A549 (cell line): ENCODE data around the gene RAPGEF3.

Source experiments
- BHLHE40 ChIP-seq: IDR thresholded peaks from 2 replicates; pipeline ENCODE4 v1.6.1; 2012; ENCODE audit warnings: low read depth, low read length, inconsistent platforms
- CTCF ChIP-seq: fragments of >200 bp; sonication (Bioruptor Twin); formaldehyde crosslinking; IDR thresholded peaks from 3 replicates; pipeline ENCODE4 v1.5.1; 2016
- ELK1 ChIP-seq: fragments of 150-350 bp; IDR thresholded peaks from 2 replicates; pipeline ENCODE4 v1.6.1; 2014; ENCODE audit warnings: low read depth, mild to moderate bottlenecking, low read length
- JUN ChIP-seq, 2 experiments: fragments of >200 bp; sonication (Bioruptor Twin); formaldehyde crosslinking; IDR thresholded peaks; 2 replicates in 1 of 2; 3 replicates in 1 of 2; pipeline ENCODE4 v1.6.1; 2016 to 2017
- MAFK ChIP-seq: fragments of 450-650 bp; IDR thresholded peaks from 2 replicates; pipeline ENCODE4 v1.6.1; 2014; ENCODE audit not compliant: partially characterized antibody
- NR3C1 ChIP-seq: fragments of >200 bp; sonication (Bioruptor Twin); formaldehyde crosslinking; IDR thresholded peaks from 3 replicates; pipeline ENCODE4 v1.6.1; 2017
- POLR2A ChIP-seq: IDR thresholded peaks from 2 replicates; pipeline ENCODE4 v1.6.1; 2012; ENCODE audit warnings: mild to moderate bottlenecking, low read length
- RAD21 ChIP-seq, 2 experiments: fragments of >200 bp in 1 of 2; sonication (Bioruptor Twin) in 1 of 2; formaldehyde crosslinking in 1 of 2; IDR thresholded peaks in 1 of 2; conservative IDR thresholded peaks in 1 of 2; 2 replicates in 1 of 2; 3 replicates in 1 of 2; pipeline ENCODE4 v1.6.1; 2012 to 2018; ENCODE audit warnings: inconsistent platforms in 1 of 2
- RFX5 ChIP-seq: fragments of 450-650 bp; IDR thresholded peaks from 2 replicates; pipeline ENCODE4 v1.7.1; 2014; ENCODE audit warnings: antibody characterized with exemption, mild to moderate bottlenecking, moderate library complexity
- TFCP2L1 ChIP-seq: fragments of 250-450 bp; sonication (Bioruptor Pico); IDR thresholded peaks from 2 replicates; pipeline ENCODE4 v1.5.0; 2021; ENCODE audit warnings: mild to moderate bottlenecking
- TP53 ChIP-seq: fragments of 250-450 bp; sonication (Bioruptor Pico); IDR thresholded peaks from 2 replicates; pipeline ENCODE4 v1.5.0; 2021; ENCODE audit warnings: mild to moderate bottlenecking, moderate library complexity

GRCh38 chr12:47687636-47688035 lies 71.0 kb downstream of the RAPGEF3 start:
- TF ChIP-seq NR3C1 (no peak), CTCF (no peak), RAD21 (conservative IDR thresholded peaks at IDR 0.05 in 1 of 2, IDR thresholded peaks at IDR 0.05 in 1 of 2) (no peak), ELK1 (no peak), POLR2A (no peak), TP53 (no peak), TFCP2L1 (CRISPR knock-in tag) (no peak), BHLHE40 (no peak), RFX5 (no peak), MAFK (peak; percentile 31), JUN (IDR thresholded peaks at IDR 0.05) (no peak)
